LoVo (cell line): ENCODE results near the gene CRAMP1.
"Not testable (repeated sequence)": the region's sequence is repeated elsewhere in the genome, so short reads cannot be mapped to it uniquely, and the experiment has no call there.

Source experiments
- DNase-seq: peaks from one replicate; pipeline ENCODE4 v3.0.0-alpha.2; 2016; ENCODE audit warnings: low spot score

The CRAMP1 gene

GRCh38 chr16:1678500-1679098 is 66.4 kb downstream of the CRAMP1 start:
- peak; percentile 56 for DNase-seq

GRCh38 chr16:1680361-1680760 is 68.2 kb downstream of the CRAMP1 start:
- DNase-seq: no peak

GRCh38 chr16:1681032-1681431 is 68.9 kb downstream of the CRAMP1 start:
- DNase-seq: no peak

- no peak for DNase-seq
Measured at GRCh38 chr16:1687427-1688316, 75.5 kb downstream of the CRAMP1 start.

GRCh38 chr16:1688807-1689560 is 76.8 kb downstream of the CRAMP1 start:
- DNase-seq: peak; percentile 8

GRCh38 chr16:1689853-1690252 is 77.7 kb downstream of the CRAMP1 start:
- DNase-seq: no peak

- no peak for DNase-seq
Measured at GRCh38 chr16:1690810-1691209, 78.7 kb downstream of the CRAMP1 start.

GRCh38 chr16:1691276-1691675 is 79.1 kb downstream of the CRAMP1 start:
- no peak for DNase-seq

- DNase-seq: no peak
Measured at GRCh38 chr16:1691956-1692355, 79.8 kb downstream of the CRAMP1 start.

- DNase-seq: no peak
Measured at GRCh38 chr16:1696863-1697262, 84.7 kb downstream of the CRAMP1 start.

GRCh38 chr16:1698680-1699079 is 86.5 kb downstream of the CRAMP1 start:
- DNase-seq: no peak

- no peak for DNase-seq
Measured at GRCh38 chr16:1700246-1700645, 88.1 kb downstream of the CRAMP1 start.

GRCh38 chr16:1701216-1701878 is 89.2 kb downstream of the CRAMP1 start:
- DNase-seq: no peak

- not testable (repeated sequence) for DNase-seq
Measured at GRCh38 chr16:1705324-1705687, 93.1 kb downstream of the CRAMP1 start.

GRCh38 chr16:1705688-1706385 is 93.7 kb downstream of the CRAMP1 start, which contains the start of gene MAPK8IP3:
Gene MAPK8IP3, plus strand, starts transcription at chr16:1706195. Its CDS starts 145 bp downstream, at chr16:1706340.
- peak; percentile 91 for DNase-seq

GRCh38 chr16:1706386-1707192 is 94.4 kb downstream of the CRAMP1 start:
- no peak for DNase-seq

- no peak for DNase-seq
Measured at GRCh38 chr16:1707193-1707790, 95.1 kb downstream of the CRAMP1 start.

- DNase-seq: no peak
Measured at GRCh38 chr16:1708083-1708767, 96.1 kb downstream of the CRAMP1 start.

GRCh38 chr16:1708768-1709180 is 96.6 kb downstream of the CRAMP1 start:
- no peak for DNase-seq

GRCh38 chr16:1709356-1709755 is 97.2 kb downstream of the CRAMP1 start:
- DNase-seq: no peak
